Nephron (organoid): ENCODE data around the gene KCNK7.

Experiments used
- H3K27ac Mint-ChIP-seq, 3 experiments: 2 replicates each; pipeline ENCODE4 v1.8.0; 2020; ENCODE audit warnings: mixed read lengths in 3 of 3, mild to moderate bottlenecking in 2 of 3, moderate library complexity in 1 of 3
- H3K27me3 Mint-ChIP-seq: 2 replicates; pipeline ENCODE4 v1.8.0; 2021; ENCODE audit warnings: low read depth, mild to moderate bottlenecking, moderate library complexity, mixed read lengths
- H3K36me3 Mint-ChIP-seq: 2 replicates; pipeline ENCODE4 v1.8.0; 2020; ENCODE audit warnings: low read depth, mixed read lengths
- H3K4me1 Mint-ChIP-seq: 2 replicates; pipeline ENCODE4 v1.8.0; 2020; ENCODE audit warnings: mixed read lengths
- H3K4me3 Mint-ChIP-seq, 3 experiments: 2 replicates each; pipeline ENCODE4 v1.8.0; 2020; ENCODE audit warnings: mild to moderate bottlenecking in 3 of 3, mixed read lengths in 3 of 3, moderate library complexity in 2 of 3
- H3K9me3 Mint-ChIP-seq: 2 replicates; pipeline ENCODE4 v1.8.0; 2020; ENCODE audit warnings: mixed read lengths
- TF ChIP-seq, protein P1 (sequence below), 3 experiments: fragments of 200-600 bp; sonication (generic); IDR thresholded peaks; one replicate each; pipeline ENCODE4 v1.5.0; 2021; ENCODE audit warnings: antibody characterized with exemption in 3 of 3; ENCODE audit not compliant: unreplicated experiment in 3 of 3

Gene KCNK7

DNA sequence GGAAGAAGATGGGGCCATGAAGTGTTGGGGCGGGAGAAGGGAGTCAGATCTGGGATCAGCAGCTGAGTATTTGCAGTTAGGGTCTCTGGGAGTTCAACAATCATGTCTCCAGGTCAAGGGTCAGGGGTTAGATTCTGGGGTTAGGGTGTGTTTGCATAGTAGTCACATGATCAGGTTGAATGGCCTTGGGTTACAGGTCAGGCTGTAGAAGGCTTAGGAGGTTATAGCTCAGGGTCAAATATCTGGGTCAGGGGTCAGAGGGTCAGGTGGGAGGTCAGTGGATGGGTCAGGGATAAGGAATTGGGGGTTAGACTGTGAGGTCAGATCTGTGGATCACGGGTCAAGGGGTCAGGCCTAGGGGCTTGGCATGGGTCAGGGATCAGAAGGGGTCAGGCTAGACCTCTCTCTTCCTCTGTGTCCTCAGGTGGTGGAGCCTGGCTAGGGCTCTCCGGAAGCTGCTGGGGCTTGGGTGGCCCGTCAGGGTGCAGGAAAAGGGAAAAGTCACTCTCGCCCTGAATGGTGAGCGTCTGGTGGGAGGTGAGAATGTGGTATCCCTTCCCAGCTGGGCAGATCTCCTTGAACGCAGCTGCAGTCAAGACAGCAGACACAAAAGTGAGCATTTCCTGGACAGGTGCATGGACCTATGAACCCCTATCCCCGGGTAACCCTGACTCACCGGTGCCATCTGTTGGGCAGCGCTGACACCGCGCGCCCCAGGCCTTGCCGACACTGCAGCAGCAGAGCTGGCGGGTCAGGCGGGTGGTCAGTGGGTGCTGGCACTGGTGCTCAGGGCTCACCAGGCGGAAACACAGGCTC lies 43.8 kb downstream of the KCNK7 start:
- Mint-ChIP-seq H3K36me3 (peaks cover 40% of the 10 kb centered on the region), H3K4me3 (peak overlapping the region in 1 of 3 experiments; percentile 12), H3K4me1 (peaks cover 32% of the 10 kb centered on the region), H3K27ac (no peak overlapping the region), H3K27me3 (peaks cover 30% of the 10 kb centered on the region), H3K9me3 (no peaks in the 10 kb centered on the region)
- TF ChIP-seq, protein P1, sequence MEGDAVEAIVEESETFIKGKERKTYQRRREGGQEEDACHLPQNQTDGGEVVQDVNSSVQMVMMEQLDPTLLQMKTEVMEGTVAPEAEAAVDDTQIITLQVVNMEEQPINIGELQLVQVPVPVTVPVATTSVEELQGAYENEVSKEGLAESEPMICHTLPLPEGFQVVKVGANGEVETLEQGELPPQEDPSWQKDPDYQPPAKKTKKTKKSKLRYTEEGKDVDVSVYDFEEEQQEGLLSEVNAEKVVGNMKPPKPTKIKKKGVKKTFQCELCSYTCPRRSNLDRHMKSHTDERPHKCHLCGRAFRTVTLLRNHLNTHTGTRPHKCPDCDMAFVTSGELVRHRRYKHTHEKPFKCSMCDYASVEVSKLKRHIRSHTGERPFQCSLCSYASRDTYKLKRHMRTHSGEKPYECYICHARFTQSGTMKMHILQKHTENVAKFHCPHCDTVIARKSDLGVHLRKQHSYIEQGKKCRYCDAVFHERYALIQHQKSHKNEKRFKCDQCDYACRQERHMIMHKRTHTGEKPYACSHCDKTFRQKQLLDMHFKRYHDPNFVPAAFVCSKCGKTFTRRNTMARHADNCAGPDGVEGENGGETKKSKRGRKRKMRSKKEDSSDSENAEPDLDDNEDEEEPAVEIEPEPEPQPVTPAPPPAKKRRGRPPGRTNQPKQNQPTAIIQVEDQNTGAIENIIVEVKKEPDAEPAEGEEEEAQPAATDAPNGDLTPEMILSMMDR (IDR thresholded peaks at IDR 0.05; ENCODE audit: unreplicated experiment in 3 of 3), result peak; percentile 31 to 42 (median 32)

DNA sequence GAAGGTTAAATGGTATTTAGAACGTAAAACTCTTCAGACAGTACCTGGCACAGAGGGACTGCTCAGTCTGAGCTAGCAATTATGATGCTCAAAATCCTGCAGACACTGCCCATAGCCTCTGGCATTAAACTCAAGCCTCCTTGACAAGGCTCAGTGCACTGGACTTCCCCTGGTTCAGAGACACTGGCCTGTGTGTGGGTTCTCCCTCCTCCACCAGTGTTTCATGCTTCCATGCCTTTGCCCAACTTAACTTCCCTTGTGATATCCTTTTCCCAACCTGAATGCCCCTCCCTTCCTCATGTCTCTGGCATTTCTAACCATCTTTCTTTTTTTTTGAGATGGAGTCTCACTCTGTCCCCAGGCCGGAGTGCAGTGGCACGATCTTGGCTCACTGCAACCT lies 46.5 kb downstream of the KCNK7 start:
- TF ChIP-seq, protein P1 (IDR thresholded peaks at IDR 0.05; ENCODE audit: unreplicated experiment in 3 of 3), result no peak
- H3K4me3 Mint-ChIP-seq, result no peak overlapping the region
- H3K9me3 Mint-ChIP-seq, result no peaks in the 10 kb centered on the region
- peaks cover 47% of the 10 kb centered on the region for H3K27me3 Mint-ChIP-seq
- peaks cover 59% of the 10 kb centered on the region for H3K36me3 Mint-ChIP-seq
- peaks cover 12% of the 10 kb centered on the region for H3K4me1 Mint-ChIP-seq
- H3K27ac Mint-ChIP-seq, result peak overlapping the region in 1 of 3 experiments; percentile 1

DNA sequence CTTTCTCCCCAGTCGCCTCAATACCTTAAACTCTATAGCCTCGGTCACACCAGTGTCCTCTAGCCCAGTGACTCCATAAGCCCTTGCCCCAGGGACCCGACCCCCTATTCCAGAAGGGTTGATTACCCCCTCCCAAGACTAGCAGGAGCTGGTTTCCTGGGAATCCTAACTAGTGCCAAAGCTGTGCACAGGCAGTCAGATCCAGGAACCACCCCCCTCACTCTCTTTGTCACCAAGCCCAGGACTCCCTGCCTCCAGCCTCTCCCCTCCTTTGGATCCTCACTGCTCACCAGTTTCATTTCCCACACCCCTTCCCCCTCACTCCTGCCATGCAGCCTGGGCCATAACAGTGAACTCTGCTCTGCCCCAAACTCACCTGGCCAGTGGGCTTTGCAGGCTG lies 47.2 kb downstream of the KCNK7 start:
- Mint-ChIP-seq H3K4me3 (peak overlapping the region in 1 of 3 experiments; percentile 58), H3K36me3 (peaks cover 59% of the 10 kb centered on the region), H3K27ac (no peak overlapping the region), H3K9me3 (no peaks in the 10 kb centered on the region), H3K4me1 (peaks cover 12% of the 10 kb centered on the region), H3K27me3 (peaks cover 47% of the 10 kb centered on the region)
- TF ChIP-seq, protein P1 (IDR thresholded peaks at IDR 0.05; ENCODE audit: unreplicated experiment in 3 of 3), result no peak

DNA sequence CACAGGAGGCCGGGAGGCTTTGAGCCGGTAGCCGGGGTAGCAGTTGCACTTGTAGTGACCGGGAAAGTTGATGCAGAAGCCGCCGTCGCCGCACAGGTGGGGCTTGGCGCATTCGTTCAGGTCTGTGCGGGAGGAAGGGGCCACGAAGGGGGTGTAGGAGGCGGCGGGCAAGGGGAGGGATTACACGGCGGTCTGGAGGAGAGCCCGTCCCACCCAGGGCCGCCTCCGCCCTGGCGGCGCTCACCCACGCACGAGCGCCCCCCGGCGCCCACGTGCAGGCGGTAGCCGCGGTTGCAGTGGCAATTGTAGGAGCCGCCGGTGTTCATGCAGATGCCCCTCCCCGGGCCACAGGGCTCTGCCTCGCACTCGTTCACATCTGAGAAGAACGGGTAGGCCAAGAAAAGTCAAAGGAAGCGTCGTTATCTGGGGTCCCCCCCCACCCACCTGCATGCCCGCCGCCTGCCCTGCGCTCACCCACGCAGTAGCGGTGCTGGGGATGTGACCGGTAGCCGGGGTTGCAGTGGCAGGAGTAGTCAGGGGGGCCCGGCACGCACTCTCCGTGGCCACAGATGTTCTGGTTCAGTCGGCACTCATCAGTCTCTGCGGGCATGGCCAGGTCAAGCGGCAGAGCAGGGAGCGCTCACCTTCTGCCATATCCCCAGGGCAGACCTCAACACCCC lies 48.0 kb downstream of the KCNK7 start:
- Mint-ChIP-seq H3K9me3 (no peaks in the 10 kb centered on the region), H3K4me3 (peak overlapping the region in 1 of 3 experiments; percentile 58), H3K4me1 (peaks cover 11% of the 10 kb centered on the region), H3K27ac (no peak overlapping the region), H3K36me3 (peaks cover 62% of the 10 kb centered on the region), H3K27me3 (peaks cover 46% of the 10 kb centered on the region)
- TF ChIP-seq, protein P1 (IDR thresholded peaks at IDR 0.05; ENCODE audit: unreplicated experiment in 3 of 3), result peak in 1 of 3 experiments; percentile 20

DNA sequence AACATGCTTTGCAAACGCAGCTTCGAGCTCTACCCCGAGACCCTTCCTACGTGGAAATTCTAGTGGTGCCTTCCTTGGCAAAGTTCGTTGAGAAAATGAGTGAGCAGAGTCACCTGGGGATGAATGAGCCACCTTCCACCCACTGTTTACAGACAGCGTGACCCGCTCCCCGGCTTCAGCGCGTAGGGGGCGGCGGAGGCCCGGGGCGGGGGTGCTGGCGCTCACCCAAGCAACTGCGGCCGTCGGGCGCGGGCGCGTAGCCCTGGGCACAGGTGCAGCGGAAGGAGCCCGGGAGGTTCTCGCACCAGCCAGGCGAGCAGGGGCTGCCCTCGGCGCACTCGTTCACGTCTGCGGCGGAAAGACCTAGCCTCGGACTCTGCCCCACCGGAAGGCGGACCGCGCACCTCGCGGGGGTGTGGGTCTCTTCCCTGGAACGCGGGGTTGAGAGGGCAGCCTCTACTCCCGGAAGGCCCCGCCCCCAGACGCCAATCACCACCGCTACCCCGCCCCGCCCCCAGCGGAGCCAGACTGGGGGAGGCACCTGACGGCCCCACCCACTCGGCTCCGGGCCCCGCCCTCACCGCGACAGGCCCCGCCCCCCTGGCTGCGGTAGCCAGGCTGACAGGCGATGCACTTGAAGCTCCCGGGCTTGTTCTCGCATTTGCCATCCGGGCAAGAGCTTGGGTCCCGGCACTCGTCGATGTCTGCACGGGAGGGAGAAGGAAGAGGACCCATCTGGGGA lies 49.2 kb downstream of the KCNK7 start:
- TF ChIP-seq, protein P1 (IDR thresholded peaks at IDR 0.05; ENCODE audit: unreplicated experiment in 3 of 3), result no peak
- H3K4me3 Mint-ChIP-seq, result peak overlapping the region in 2 of 3 experiments; percentile 45 to 57
- no peaks in the 10 kb centered on the region for H3K9me3 Mint-ChIP-seq
- peak overlapping the region in 1 of 3 experiments; percentile 21 for H3K27ac Mint-ChIP-seq
- peaks cover 40% of the 10 kb centered on the region for H3K27me3 Mint-ChIP-seq
- peaks cover 14% of the 10 kb centered on the region for H3K4me1 Mint-ChIP-seq
- peaks cover 57% of the 10 kb centered on the region for H3K36me3 Mint-ChIP-seq
